Measurements from ENCODE around the gene CRYZL1.
A peak's percentile ranks its signal among the peaks of the same experiment; 100 is the strongest.

Gene CRYZL1

GRCh38 chr21:33544451-33545195, 96.9 kb downstream of the CRYZL1 start:
- DNase-seq (ENCODE audit: extremely low read depth, insufficient read length): no peak
- TF ChIP-seq CTCF (IDR thresholded peaks at IDR 0.05; ENCODE audit: insufficient read depth, low read length, poor library complexity, severe bottlenecking): no peak
- no peaks in the 10 kb centered on the region for H3K27me3 ChIP-seq (replicated peaks; ENCODE audit: control insufficient read depth, insufficient read depth, low read length)
- peak overlapping the region; percentile 88 for H3K4me3 ChIP-seq (replicated peaks; ENCODE audit: low read depth, low read length)
- H3K36me3 ChIP-seq (ENCODE audit: control insufficient read depth, insufficient read depth, low read length): peaks cover 2% of the 10 kb centered on the region; the same call in 1 of the 2 replicates

GRCh38 chr21:33543505-33544129, 97.9 kb downstream of the CRYZL1 start:
- DNase-seq (ENCODE audit: extremely low read depth, insufficient read length): peak; percentile 83
- peaks cover 3% of the 10 kb centered on the region; the same call in 1 of the 2 replicates for H3K36me3 ChIP-seq (ENCODE audit: control insufficient read depth, insufficient read depth, low read length)

GRCh38 chr21:33542640-33543504, 98.7 kb downstream of the CRYZL1 start, which contains the start of gene SON:
Gene SON, plus strand, starts transcription at chr21:33543038. Its CDS starts 55 bp downstream, at chr21:33543093.
- peak within 1 kb of the TSS; percentile 88 for H3K4me3 ChIP-seq (replicated peaks; ENCODE audit: low read depth, low read length)
- TF ChIP-seq CTCF (IDR thresholded peaks at IDR 0.05; ENCODE audit: insufficient read depth, low read length, poor library complexity, severe bottlenecking): no peak

More at GRCh38 chr21:33543505-33544129, 97.9 kb downstream of the CRYZL1 start:
- TF ChIP-seq CTCF (IDR thresholded peaks at IDR 0.05; ENCODE audit: insufficient read depth, low read length, poor library complexity, severe bottlenecking): no peak
- H3K4me3 ChIP-seq (replicated peaks; ENCODE audit: low read depth, low read length): peak overlapping the region; percentile 88
- H3K27me3 ChIP-seq (replicated peaks; ENCODE audit: control insufficient read depth, insufficient read depth, low read length): no peaks in the 10 kb centered on the region

GRCh38 chr21:33541756-33542639, 99.5 kb downstream of the CRYZL1 start, which contains the start of gene GART:
Gene GART, minus strand, starts transcription at chr21:33542117. Its CDS starts 2,802 bp downstream, at chr21:33539315.
- Histone ChIP-seq H3K36me3 (ENCODE audit: control insufficient read depth, insufficient read depth, low read length) (peaks cover 5% of the 10 kb centered on the region), H3K4me3 (replicated peaks; ENCODE audit: low read depth, low read length) (peak within 1 kb of the TSS; percentile 88), H3K27me3 (replicated peaks; ENCODE audit: control insufficient read depth, insufficient read depth, low read length) (no peaks in the 10 kb centered on the region)
- peak; percentile 93 for DNase-seq (ENCODE audit: extremely low read depth, insufficient read length)
- TF ChIP-seq CTCF (IDR thresholded peaks at IDR 0.05; ENCODE audit: insufficient read depth, low read length, poor library complexity, severe bottlenecking): no peak

More at GRCh38 chr21:33542640-33543504, 98.7 kb downstream of the CRYZL1 start, which contains the start of gene SON:
- Histone ChIP-seq H3K27me3 (replicated peaks; ENCODE audit: control insufficient read depth, insufficient read depth, low read length) (no peaks in the 10 kb centered on the region), H3K36me3 (ENCODE audit: control insufficient read depth, insufficient read depth, low read length) (peaks cover 3% of the 10 kb centered on the region; the same call in 1 of the 2 replicates)
- DNase-seq (ENCODE audit: extremely low read depth, insufficient read length): peak; percentile 97

Data from GM06990 (cell line).